HG03442 (cell line): ENCODE results near the gene STPG4.

ENCODE experiments used
- ATAC-seq: cut with Tn5 transposase; IDR thresholded peaks from one replicate; pipeline ENCODE4 v1.9.1; 2021; ENCODE audit warnings: mild to moderate bottlenecking, moderate library complexity; ENCODE audit not compliant: unreplicated experiment

STPG4 gene

DNA sequence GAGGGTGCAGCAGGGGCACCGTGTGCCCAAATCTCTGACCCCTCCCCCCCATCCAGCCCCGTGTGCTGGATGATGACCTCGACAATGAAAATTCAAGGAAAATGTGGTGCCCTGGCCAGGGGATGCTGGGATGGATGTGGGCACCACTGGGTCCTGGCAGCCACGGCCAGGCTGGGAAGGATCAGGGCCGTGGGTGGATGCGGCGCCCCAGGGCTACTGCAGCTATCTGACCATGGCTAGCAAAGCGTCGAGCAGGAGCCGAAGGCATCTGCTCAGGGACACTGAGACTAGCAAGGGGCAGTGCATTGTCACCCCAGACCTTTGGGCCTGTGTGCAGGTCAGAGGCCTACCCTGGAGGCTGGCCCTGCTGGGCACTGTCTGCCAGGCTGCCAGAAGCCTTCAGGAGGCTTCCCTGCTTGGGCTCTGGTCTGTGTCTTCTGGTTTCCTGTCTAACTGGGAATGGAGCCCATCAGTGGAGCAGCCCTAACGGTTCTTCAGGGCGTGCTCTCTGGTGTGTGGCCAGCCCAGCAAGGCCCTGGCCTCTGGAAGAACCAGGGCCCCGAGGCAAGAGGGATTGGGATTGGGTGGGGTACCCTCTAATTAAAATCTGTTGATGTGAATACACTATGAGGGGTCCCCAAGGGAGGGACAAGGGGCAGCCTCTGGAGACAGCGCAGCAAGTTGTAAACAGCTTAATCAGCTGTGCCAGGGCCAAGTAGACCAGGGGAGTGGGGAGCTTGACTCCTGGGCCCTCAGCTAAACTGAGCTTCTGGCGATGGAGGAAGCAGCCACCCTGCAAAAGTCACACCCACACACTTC lies 98.0 kb downstream of the STPG4 start:
- ATAC-seq: peak; percentile 54

DNA sequence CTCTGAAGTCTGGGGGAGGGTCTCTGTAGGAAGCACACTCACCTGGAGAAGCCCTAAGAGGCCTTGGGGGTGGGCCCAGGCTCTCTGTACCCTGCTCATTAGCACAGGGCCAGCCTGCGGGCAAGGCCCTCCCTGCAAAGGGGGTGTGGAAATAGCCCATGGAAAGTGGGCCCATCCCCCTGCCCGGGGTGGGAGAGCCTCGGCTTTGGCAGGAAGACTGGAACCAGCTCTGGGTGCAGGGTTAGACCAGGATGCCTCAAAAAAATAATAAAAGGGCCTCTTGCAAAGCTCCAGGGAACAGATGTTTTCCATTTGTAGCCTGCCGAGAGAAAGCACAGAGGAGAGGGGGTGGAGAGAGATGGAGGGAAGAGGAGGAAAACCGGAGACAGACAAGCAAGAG lies 98.7 kb downstream of the STPG4 start:
- no peak for ATAC-seq

DNA sequence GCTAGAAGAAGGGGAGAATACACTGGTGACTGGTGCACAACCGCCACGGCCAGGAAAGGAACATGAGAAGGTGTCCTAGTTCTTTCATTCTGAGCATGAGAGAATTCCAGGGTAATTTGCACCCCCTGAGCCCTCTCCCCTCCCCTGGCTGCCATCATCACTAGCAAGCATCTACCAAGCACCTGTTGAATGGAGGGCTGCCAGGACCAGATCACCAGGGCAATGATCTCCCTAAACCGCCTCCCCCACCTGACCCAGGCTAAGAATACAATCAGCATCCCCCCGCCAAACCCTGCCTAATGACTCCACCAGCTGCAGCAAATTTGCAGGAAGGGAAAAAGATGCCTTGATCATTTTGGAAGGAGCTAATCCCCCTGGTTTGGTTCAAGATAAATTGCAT lies 100.2 kb downstream of the STPG4 start:
- ATAC-seq: no peak

DNA sequence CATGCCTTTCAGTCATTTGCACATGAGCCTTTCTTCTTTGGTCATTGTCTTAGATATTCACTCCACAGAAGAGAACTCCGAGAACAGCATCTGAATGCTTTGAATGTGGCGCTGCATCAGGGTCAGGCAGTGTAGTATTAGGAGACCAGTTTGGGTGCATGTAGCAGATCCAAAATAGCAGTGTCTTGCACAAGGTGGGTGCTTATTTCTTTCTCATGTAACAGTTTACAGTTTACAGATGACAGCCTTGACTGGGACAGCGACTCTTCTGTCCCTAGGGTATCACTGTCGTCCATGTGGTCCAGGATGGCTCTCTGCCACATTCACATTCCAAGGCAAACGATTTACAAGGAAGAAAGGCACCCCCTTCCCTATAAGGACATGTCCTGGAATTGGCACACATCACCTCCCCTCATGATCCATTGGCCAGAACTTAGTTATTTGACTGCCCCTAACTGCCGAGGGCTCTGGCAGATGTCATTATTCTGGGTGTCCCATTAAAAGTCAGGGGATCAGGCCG lies 101.0 kb downstream of the STPG4 start:
- ATAC-seq: no peak

DNA sequence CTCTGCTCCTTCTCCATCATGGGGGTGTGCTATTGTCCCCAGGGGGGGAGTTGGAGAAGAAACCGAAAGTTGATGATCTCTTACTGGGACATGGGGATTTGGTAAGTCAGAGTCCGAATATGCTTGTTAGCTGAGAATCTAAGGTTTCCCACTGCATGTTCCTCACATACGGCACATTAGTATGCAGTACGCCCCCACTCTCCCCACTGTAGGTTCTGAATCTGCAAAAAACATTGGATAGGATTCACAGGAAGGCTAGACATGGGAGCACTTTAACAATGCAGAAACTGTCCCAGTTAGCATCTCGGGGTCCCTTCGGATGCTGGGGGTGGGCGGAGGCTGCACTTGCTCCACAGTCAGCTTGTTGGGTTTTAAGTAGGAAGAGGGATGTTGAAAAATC lies 102.3 kb downstream of the STPG4 start:
- ATAC-seq: no peak

DNA sequence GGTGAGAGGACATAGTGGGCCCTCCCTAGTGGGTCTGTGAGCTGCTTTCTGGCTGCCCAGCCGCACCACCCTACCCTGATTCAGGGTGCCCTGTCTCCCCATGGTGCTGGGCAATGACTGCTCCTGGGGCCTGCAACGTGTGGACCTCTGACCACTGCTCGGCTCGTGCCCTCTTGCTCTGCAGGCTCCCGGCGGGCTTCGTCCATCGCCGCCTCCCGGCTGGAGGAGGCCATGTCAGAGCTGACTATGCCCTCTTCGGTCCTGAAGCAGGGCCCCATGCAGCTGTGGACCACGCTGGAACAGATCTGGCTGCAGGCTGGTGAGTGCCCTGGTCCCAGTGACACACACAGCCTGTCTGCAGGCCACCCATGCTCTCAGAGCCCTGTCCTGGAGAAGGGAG lies 103.5 kb downstream of the STPG4 start:
- ATAC-seq: no peak

DNA sequence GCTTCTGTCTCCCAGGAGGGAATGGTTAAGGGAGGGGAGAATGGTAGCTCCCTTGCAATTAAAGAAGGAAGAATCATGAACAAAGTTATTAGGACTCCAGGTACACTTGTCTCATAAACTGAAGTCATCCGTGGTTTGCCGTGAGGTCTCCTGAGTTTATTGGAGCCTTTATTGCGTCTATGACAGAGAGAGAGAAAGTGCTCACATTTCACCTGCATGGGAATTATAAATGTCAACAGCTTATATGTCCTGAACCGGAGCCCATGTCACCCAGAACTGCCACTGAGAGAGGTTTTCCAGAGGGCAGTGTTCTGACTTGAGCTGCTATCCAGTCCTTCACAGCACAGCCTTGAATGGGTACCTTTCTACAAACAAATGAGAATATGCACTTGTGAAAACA lies 104.3 kb downstream of the STPG4 start:
- no peak for ATAC-seq

DNA sequence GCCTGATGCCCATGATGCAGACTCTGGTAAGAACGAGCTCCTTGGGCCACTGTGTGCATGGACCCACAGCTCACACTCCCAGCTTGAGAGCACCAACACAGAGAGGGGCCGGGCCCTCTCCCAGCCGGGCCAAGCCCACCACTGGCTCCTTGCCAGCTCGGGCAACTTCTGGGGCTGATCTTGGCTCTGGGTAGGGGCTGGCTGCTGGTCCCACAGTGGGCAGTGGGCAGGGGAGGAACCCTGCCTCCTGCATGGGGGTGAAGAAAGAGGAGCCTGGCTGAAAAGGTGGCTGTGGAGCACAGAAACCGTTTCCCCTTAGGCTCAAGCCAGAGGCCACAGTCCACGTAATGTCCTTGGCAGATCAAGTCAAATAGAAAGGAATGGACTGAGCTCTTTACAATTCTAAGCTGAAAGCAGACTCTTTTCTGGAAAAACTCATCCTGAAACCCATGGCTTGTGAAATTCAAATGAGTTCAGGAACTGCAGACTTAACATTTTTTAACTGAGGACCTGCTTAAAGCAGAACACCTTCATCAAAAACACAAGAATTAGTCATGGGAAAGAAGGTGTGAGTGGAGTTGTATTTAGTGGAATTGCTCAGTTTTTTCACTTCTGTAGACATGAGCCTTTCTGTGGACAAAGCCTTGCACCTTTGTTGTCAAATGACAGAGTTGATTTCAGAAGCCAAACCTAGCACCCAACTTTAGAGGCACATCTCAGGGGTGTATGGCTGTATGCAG lies 104.9 kb downstream of the STPG4 start:
- no peak for ATAC-seq

DNA sequence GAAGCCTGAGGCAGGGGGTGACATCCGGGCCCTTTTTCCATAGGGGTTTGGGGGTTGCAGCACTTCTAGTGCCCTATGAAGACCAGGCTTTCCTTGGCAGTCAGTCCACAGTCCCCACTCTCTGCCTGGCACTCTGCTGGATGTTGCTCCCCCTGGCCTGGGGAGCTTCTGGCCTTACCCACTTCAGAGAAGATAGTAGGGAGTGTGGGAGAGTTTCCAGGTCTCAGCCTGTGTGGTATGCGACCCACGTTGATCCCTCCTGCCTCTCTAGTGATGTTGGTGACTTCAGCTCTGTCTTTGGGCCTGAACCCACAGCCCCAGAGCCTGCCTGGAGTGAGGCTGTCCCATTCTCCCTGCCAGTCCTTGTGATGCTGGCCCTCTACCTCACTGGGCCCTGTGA lies 105.6 kb downstream of the STPG4 start:
- ATAC-seq: no peak

DNA sequence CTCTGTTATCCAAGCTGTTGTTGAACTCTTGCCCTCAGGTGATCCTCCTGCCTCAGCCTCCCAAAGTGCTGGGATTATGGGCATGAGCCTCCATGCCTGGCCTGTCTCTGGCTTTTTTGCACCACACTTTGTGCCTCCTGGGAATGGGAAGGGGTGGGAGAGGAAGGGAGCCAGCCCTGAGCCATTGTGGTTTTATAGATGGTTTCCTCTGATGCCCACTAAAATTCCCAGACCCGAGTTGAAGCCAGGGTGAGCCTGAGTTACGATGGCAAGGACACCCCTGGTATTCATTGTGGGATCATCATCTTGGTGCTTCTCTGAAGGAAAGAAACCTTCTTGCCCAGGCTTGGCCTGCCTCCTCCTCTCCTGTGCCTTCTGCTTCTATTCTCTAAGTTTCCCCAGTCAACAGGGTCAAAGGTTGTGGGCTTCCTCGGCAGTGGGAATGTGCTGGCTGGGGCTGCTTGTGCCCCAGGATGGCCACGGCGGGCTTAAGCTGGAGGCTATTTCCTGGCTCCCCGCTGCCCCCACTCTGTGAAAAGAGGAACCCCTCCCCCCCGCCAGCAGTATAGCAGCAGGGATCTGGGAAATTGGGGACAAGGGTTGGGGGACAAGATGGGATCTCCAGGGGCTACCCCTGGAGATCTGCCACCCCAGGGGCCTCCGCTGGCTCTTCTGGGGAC lies 106.2 kb downstream of the STPG4 start:
- ATAC-seq: no peak

DNA sequence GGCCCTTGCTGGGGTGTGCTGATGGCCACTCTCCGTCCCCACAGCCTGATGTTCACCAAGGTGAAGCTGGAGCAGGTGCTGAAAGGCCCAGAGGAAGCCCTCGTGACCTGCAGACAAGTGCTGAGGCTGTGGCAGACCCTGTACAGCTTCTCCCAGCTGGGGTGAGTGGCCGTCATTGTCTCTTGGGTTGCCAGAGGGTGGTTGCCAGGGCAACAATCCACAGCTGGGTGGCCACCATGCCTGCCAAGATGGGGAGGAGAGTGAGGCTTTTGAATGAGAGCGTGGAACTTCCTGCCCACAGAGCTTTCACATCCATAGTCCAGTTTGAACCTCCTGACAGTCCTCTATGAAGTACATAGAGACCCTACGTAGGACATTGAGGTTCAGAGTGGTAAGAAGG lies 108.8 kb downstream of the STPG4 start:
- ATAC-seq: no peak

DNA sequence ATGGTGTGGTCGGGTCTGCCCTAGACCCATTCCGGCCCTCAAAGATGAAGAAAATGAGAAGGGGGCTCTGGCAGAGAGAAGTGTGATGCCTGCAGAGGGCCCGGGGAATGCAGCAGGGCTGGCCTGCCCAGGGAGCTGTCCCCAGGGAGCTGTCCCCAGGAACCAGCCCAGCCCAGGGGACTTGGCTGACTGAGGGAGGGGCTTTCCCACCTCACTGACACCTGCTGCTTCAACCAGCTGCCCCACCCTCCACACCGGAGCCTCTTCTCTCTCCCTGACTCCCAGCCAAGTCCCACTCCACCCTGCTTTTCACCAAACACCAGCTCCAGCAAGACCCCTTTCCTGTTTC lies 111.2 kb downstream of the STPG4 start:
- ATAC-seq: no peak

DNA sequence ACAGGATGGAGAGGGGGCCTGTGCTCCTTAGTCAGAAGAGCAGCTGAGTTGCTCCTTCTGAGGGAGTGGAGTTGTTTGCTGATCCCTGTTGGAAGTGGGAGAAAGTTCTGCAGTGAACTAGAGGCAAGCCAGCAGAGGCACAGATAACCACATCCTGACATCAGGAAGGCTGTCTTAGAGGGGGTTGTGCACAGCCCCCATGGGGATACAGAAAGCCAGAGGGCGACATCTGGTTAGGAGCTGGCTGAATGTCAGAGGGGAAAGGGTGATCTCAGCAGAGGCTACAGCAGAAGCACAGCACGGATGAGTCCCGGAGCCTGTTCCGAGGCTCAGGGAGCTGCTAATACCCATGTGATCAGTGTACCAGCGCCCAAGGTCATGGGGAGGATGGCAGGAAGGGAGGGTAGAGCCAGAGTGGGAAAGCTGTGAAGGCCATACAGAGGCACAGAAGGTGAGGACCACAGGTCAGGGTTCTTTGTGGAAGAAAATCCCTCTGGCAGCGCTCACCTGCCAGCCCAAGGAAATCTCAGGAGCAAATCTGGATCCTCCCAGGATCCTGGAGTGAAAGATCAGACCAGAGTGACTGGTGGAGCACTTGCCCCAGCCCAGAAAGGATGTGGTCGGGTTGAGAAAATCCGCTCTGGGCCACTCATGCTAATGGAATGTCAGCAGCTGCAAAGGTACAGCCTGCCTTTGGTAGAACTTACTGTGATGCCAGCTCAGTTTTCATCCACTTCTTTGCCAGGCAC lies 111.8 kb downstream of the STPG4 start:
- ATAC-seq: no peak

DNA sequence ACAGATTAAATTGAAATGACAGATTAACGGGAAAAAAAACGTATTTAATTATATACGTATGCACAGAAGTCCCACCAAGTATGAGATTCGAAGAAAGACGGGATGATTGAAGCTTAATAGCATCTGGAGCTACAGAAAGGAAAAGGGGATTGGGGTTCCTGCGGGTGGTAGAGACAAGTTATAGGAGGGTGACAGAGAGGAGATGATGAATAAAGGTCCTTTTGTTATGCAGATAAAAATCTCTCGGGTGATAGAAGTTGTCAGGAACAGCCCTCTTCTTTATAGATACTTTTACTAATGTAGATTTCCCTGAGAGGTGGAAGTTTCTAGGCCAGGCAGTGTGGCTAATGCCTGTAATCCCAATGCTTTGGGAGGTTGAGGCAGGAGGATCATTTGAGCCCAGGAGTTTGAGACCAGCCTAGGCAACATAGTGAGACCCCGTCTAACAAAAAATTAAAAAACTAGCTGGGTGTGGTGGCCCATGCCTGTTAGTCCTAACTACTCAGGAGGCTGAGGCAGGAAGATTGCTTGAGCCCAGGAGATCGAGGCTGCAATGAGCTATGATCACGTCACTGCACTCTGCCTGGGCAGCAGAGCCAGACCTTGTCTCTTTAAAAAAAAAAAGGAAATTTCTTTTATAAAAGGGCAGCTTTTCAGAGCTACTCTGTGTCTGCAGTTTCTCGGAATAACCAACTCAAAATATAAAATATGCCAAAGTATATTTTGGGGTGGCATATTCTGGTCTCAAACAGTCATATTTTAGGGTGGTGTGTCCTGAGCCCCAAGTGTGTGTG lies 113.0 kb downstream of the STPG4 start:
- ATAC-seq: no peak

DNA sequence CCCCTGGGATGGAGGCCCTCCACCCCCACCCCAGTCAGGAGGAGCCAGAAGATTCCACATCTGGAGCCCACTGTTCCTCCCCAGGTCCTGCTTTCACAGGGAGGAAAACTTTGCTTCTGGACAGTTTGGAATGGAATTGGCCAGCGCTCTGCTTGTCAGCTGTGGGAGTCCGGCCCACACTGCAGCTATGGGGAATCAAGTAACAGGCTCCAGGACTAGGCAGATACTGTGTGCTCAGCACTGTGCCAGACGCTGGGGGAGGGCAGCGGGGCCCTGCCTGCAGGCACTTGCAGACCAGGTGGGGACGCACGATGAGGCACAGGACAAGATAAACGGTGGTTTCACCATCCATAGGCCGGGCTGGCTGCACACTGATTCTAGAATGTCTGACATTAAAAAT lies 114.0 kb downstream of the STPG4 start:
- ATAC-seq: no peak

DNA sequence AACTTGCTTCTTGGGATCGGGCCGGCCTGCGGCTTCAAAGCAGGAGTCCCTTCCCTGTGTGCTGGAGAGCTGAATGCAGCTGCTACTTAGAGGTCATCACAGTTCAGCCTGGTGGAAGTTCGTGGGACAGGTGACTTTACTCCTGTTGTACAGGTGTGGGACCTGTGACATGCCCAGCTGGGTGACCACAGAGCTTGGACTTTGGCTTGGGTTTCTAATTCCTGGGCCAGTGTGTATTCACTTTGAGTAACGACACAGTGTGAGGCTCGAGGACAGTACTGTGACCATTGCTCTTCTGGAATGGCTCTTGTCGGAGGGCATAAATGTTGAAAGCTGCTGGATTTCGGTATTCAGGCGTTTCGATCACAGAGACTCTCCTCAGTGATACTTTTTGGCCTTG lies 114.5 kb downstream of the STPG4 start:
- no peak for ATAC-seq

DNA sequence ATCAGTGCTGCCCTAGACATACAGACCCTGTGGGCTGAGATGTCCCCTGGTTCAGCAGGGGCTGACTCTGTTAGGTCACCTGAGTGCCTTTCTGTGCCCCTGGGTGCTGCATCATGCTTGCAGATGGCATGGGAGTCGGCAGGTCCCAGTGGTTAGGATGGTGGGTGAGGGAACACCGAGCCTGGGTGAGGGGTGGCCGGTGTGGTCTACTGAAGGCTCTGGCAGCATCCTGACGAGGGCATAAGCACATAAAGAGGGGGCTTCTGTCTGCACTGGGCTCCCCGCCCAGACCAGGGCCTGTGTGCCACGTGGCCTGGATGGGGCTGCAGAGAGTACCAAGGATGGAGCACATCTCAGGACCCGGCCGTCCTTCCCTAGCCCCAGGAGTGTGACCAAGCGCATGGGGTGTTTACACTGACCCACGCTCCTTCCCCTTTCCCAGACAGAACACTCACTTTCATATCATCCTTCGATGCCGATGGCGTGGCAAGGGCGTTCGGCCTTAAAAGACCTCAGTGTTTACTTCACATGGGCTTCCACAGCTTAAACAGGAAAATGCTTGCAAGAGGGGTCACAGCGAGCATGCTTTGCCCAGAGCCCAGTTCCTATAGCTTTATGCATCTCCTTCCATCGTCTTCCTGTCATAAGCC lies 115.1 kb downstream of the STPG4 start:
- ATAC-seq: no peak

DNA sequence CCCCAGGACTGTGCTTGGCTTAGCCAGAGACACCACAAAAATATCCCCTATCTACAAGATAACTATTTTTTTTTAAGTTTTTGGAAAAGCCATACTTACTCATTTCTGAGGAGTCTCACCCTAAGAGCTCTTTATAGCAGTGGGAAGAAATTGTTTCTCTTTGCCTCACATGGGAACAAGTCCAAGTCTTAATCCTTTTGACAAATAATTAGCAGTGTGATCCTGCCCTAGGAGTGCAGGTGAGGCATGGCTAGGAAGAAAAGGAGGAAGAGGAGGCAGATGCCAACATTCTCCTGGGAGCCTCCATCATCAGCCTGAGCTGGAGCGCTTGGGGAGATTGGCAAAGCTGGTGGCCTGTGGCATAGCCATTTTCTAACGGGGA lies 115.6 kb downstream of the STPG4 start:
- no peak for ATAC-seq

DNA sequence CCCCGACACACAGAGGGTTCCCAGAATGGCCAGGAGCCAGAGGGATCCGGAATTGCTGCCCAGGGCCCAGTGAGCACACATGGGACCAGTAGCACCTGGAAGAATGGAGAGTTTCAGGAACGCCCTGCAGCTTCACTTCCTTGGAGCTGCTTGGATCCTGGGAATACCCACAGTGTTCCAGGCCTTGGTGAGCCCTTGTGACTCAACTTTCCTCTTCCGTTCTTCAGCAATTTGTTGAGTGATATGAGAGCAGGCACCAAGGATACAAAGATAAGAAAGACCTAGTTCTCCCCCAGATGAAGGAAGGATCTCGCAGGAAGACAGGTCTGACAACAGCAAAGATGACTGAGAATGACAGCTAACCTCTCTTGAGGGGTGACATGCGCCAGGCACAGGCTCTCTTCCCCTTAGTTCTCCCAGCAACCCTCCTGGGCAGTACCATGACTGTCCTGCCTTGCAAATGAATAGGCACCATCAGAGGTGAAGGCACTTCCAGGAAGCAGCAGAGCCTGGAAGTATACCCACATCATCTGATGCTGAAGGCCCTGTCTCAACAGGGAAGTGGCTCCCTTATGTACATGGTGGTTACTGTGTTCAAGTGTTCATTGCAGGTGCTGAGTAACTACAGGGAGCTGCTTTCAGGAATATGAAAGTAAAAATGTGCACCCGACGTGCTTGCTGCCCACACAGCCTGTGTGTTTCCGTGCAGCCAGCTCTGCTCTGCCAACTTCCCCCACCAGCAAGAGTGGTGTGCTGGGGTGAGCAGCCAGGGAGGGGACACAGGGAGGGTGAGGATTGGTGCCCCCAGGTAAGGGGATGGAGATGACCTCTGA lies 116.2 kb downstream of the STPG4 start:
- peak; percentile 52 for ATAC-seq
